8988T (cell line): Measurements from ENCODE around the gene YJU2.
"Not testable (repeated sequence)": the region's sequence is repeated elsewhere in the genome, so short reads cannot be mapped to it uniquely, and the experiment has no call there.

Experiments used
- DNase-seq: peaks from one replicate; pipeline ENCODE4 v3.0.0; 2011

The YJU2 gene

DNA sequence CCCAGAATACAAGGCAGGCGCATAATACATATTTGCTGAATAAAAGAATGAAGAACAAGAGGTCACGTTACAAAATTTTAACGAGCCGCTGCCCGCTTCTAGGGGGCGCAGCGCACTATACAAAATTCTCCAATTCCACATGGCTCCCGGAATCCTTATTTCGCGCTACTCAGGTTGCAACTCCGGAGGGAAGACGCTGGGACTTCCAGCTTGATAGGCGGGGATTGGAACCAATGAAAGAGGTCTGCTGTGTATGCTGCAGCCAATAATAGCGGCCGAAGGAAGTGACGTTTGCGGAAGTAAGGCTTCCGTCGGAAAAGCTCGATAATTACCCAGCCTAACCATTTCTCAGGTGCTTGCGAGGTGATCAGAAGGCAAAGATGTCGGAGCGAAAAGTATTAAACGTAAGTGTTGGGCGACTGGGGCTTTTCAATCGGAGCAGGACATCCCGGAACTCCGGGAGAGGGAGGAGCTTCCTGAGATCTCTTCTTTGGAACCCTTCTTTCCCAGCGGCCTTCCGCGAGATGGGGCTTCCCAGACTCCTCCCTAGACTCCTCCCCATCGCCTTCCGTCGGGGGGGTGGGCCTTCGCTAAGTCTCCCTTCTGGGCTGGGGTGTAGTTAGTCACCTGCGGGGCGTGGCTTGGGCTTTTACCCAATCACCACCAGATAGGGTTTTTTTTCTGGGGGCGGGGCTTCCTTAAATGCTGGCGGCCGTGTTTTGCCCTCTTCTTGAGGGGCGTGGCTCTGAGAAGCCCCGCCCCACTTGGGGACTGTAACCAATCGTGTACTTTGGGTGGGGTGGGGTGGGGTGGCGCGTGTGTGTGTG, at the start of gene YJU2:
Gene YJU2 (plus strand): TSS at position 314 of the 827 bp plus-strand sequence. CDS start 67 bp downstream, at position 381.
- peak; percentile 68 for DNase-seq

- DNase-seq, result no peak
Observed at GRCh38 chr19:4197228-4197624, 49.7 kb upstream of the YJU2 start.

DNA sequence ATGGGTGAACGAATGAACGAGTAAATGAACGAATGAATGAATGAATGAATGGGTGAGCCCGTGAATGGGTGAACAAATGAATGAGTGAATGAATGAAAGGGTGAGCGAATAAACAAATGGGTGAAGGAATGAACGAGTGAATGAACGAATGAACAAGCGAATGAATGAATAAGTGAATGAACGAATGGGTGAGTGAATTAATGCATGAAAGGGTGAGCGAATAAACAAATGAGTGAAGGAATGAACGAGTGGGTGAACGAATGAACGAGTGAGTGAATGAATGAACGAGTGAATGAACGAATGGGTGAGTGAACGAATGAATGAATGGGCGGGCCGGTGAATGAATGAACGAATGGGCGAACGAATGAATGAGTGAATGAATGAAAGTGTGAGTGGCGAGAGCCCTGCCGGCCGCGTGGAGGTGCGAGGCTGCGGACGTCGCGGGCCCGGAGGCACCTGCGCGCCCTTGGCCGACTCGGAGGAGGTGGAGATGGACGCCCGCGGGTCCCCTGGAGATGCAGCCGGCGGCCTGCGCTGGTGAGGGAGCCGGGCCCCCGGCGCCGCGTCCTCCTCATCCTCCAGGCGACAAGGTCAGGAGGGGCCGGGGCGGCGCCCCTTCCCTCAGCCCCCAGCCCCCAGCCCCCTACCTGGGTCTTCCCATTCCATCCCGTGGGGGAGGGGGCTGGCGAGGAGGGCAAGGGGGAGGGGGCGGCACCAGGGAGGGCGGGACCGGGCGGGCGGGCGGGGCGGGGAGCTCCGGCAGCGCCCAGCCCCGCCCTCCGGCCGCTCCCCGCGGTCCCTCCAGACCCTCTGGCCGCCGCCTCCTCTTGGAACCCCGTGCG, 49.0 kb upstream of the YJU2 start:
- DNase-seq, result no peak

DNA sequence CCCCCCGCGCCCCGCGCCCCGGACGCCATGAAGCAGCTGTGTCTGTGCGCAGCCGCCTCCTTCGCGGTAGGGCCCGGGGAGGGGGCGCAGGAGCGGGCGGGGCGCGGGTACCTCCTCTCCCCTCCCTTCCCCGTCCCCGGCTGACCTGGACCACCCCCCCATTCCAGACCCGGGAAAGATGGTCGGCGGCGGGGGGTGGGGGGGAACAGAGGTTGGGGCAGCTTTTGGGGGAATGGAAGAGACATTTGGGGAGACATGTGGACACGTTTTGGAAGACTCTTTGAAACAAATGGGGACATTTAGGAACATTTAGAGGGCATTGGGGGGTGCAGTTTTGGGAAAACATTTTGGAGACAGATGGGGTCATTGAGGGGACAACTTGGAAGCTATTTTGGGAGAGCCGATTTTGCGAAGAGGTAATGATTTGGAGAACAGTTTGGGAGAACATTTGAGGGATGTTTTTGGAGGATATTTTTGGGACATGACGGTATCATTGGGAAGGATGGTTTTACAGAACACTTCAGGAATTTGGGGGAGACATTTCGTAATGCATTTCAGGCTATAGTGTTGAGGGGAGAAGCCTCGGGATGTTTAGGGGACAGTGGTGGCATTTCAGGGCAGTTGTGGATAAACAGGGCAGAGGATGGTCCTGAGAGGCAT, 48.3 kb upstream of the YJU2 start:
- DNase-seq, result no peak

DNA sequence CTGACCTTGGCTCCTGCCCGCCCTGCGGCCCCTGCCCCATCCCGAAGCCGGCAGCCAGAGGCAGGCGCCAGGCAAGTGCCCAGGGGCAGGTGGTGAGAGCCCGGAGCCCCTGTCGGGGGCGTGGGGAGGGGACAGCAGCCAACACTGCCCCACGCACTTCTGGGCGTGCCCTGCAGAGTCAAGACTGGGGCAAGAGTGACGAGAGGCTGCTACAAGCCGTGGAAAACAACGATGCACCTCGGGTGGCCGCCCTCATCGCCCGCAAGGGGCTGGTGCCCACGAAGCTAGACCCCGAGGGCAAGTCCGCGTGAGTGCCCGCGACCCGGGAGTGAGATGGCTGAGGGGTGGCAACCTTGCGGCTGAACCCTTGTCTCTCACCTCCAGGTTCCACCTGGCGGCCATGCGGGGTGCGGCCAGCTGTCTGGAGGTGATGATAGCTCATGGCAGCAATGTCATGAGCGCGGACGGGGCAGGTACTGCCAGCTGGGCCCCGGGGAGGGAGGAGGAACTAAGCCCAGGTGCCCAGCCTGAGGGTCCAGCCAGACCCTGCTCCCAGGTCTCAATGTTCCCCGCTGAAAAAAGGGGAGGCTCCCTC, 47.1 kb upstream of the YJU2 start:
- no peak for DNase-seq

- DNase-seq, result no peak
Observed at GRCh38 chr19:4200940-4201542, 45.8 kb upstream of the YJU2 start.

DNA sequence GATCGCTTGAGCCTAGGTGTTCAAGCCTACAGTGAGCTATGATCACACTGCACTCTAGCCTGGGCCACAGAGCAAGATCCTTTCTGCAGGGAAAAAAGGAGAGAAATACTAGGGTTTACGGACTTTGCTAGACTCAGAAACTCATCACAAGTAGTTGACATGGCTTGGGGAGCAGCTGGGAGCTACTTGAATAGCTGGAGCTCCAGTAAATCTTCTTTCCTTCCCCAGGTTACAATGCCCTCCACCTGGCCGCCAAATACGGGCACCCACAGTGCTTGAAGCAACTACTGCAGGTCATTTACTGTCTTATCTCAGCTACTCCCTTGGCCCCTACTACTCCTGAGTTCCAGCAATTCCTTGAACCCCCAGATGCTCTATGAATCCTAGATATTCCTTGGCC, 45.1 kb upstream of the YJU2 start:
- no peak for DNase-seq

- DNase-seq, result no peak
Observed at GRCh38 chr19:4206818-4207484, 39.9 kb upstream of the YJU2 start.

DNA sequence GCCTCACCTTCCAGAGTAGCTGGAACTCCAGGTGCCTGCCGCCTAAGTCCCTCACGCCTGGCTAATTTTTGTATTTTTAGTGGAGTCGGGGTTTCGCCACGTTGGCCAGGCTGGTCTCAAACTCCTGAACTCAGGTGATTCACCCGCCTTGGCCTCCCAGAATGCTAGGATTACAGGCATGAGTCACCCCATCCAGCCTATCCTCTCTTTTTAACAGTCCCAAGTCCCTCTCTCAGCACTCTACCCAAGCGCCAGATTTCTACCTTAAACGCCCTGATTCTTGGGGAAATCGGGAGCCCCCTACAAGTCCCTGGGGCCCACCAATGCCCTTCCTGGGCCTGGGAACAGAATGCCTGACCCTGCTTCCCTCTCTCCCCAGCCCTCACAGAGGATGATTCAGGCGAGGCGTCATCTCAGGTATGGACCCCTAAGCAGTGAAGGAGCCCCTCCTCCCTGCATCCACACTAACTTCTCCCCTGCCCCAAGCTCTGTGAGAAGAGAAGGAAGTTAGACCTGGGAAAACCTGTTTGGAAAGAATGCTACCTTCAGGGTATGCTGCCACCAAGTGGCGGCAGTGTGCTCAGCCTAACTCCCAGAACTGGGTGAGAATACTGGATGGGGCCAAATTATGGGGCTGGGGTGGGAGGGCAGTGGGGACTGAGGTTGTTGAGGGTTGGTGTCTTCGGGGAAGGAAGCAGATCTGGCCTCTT, 38.3 kb upstream of the YJU2 start:
- no peak for DNase-seq

DNA sequence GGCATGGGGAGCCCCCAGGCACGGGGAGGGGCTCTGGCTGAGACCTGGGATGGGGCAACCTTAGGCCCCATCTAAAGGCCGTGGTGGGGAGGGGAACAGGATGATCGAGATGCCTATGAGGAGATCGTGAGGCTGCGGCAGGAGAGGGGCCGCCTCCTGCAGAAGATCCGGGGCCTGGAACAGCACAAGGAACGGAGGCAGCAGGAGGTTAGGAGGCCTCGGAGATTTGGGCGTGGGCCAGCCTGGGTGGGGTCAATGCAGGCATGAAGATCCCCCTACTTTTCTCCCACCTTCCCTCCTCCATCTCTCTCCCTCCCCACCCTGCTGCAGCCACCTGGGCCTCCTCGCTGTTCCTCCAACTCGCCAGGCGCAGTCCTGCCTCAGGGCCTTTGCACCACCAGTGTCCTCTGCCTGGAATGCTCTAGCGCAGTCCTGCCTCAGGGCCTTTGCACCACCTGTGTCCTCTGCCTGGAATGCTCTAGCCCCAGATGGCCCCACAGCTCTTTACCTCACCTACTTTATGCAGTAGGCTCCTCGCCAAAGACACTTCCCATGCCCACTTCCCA, 36.6 kb upstream of the YJU2 start:
- DNase-seq, result no peak

DNA sequence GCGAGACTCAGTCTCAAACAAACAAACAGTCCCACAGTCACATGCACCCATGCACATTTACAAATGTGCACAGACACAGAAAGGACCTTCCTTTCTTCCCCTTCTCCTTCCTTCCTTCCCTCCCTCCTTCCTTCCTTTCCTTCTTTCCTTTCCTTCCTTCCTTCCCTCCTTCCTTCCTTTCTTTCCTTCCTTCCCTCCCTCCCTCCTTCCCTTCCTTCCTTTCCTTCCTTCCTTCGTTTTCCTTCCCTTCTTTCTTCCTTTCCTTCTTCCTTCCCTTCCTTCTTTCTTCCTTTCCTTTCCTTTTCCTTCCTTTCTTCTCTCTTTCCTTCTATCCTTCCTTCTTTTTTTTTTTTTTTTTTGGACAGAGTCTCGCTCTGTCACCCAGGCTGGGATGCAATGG, 33.8 kb upstream of the YJU2 start:
- no peak for DNase-seq

GRCh38 chr19:4215807-4216206, 31.1 kb upstream of the YJU2 start:
- DNase-seq, result no peak

DNA sequence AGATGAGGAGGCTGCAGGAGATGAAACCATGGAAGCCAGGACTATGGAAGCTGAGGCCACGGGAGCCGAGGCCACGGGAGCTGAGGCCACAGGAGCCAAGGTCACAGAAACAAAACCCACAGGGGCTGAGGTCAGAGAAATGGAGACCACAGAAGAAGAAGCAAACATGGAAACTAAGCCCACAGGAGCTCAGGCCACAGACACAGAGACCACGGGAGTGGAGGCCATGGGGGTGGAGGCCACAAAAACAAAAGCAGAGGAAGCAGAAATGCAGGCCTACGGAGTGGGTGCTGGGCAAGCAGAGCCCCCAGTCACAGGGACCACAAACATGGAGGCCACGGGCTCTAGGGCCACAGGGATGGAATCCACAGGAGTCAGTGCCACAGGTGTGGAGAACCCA, 30.0 kb upstream of the YJU2 start:
- no peak for DNase-seq

GRCh38 chr19:4217429-4218264, 29.2 kb upstream of the YJU2 start:
- DNase-seq, result no peak

- DNase-seq, result not testable (repeated sequence)
Observed at GRCh38 chr19:4218523-4218922, 28.4 kb upstream of the YJU2 start.

DNA sequence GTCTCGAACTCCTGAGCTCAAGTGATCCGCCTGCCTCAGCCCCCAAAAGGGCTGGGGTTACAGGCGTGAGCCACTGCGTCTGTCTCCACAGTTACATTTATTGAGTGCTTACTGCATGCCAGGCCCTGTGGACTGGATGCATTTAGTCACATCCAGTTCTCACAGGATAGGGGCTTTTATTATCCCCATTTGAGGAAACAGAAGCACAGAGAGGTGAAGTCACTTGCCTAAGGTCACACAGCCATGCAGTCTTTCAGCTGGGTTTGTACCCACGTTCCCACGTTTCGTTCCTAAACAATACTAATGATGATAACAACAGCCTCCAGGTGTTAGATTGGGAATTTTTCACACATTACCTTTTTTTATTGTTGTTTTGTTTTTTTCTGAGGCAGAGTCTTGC, 26.7 kb upstream of the YJU2 start:
- no peak for DNase-seq

DNA sequence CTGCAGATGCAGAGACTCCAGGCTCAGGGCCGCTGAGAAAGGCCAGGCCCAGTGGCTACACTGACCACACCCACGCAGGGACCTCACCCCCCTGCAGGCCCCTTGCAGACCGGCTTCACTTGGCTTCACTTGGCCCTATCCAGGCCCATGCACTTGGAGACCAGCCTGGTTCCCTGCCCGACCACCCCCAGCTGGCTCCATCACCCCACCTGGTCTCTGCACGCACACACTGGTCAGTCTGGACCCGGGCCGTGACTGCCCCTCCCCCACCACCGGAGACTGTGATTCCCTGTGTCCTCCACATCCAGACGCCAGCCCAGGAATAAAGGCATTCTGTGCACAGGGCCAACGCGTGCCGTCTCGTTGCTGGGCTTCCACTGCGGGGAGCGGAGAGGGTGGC, 22.4 kb upstream of the YJU2 start:
- DNase-seq, result no peak

DNA sequence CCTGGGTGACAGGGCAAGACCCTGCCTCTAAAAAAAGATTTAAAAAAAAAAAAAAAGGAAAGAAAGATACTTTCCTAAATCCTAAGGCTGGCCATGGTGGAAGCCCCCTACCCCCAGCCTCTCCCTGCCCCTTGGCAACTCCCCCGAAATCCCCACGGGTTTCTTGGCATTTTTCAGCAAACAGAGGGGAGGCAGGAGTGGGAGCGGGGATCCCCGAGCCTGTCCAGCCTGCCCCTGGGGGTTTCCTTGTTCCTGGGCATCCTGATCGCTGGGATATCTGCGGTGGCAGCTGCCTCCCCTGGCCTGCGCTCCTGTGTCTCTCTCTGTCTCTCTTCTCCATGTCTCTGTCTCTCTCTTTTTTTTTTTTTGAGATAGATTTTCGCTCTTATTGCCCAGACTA, 21.0 kb upstream of the YJU2 start:
- DNase-seq, result no peak

DNA sequence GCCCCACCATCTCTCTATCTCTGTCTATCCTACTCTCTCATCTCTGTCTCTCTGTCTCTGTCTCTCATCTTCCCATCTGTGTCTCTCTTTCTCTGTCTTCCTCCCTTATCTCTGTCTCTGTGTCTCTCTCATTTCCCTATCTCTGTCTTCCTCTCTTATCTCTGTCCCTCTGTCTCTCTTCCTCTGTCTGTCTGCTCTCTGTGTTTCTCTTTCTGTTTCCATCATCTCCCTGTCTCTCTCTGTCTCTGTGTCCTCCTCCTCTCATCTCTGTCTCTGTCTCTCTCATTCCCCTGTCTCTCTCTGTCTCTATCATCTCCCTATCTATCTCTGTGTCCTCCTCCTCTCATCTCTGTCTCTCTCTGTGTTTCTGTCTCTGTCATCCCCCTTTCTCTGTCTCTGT, 19.1 kb upstream of the YJU2 start:
- DNase-seq, result no peak

GRCh38 chr19:4228765-4229178, 18.1 kb upstream of the YJU2 start:
- DNase-seq, result no peak
